Measurements from ENCODE around the gene TRIM41.

GRCh38 chr5:181246276-181247049, 23.4 kb downstream of the TRIM41 start:
- TF ChIP-seq EZH2 (IDR thresholded peaks at IDR 0.05; ENCODE audit: low read length, unreplicated experiment) = no peak
- no peak for TF ChIP-seq CTCF (conservative IDR thresholded peaks at IDR 0.05; ENCODE audit: low read depth, low read length)

All from PC-3 (cell line).